OCI-LY7 (cell line): ENCODE data around the gene CYFIP2. TPM values are rescaled to one million over a fixed set of nuclear protein-coding genes. Genes with fewer than 3 reads are reported as not detected.

Experiments
- BruUV-seq: library from RNA; stranded (reverse); fragments of 400-500 nt; replicated peaks from 2 replicates; lab custom pipeline; 2021; lab: Mats Ljungman, UMichigan
- CTCF ChIA-PET: fragments of 300-600 bp; sonication (Branson Sonifier 250); formaldehyde crosslinking; loops from one replicate; lab custom pipeline; 2022; ENCODE audit warnings: antibody characterized with exemption; ENCODE audit not compliant: unreplicated experiment; lab: Charles Lee
- POLR2A ChIA-PET: fragments of 300-600 bp; sonication (Branson Sonifier 250); formaldehyde crosslinking; loops from one replicate; lab custom pipeline; 2022; ENCODE audit warnings: antibody characterized with exemption; lab: Charles Lee
- DNase-seq: peaks from one replicate; pipeline ENCODE4 v3.0.0-alpha.2; 2015; ENCODE audit warnings: low spot score
- H2AFZ ChIP-seq: fragments of 200-600 bp; sonication (generic), shearing (Covaris generic); 2 replicates; pipeline ENCODE4 v1.6.1; 2014; ENCODE audit warnings: mild to moderate bottlenecking, antibody characterized with exemption, low read length, moderate library complexity
- H3K27ac ChIP-seq: fragments of 200-600 bp; sonication (generic); 2 replicates; pipeline ENCODE4 v1.5.1; 2014; ENCODE audit warnings: mixed run types, low read depth, mild to moderate bottlenecking, moderate library complexity, low read length, inconsistent platforms; ENCODE audit not compliant: poor library complexity, severe bottlenecking
- H3K36me3 ChIP-seq: fragments of 200-600 bp; sonication (generic); 2 replicates; pipeline ENCODE4 v1.6.1; 2014; ENCODE audit warnings: mild to moderate bottlenecking, antibody characterized with exemption, low read length, moderate library complexity, mixed read lengths; ENCODE audit not compliant: insufficient read depth
- H3K4me1 ChIP-seq: fragments of 200-600 bp; sonication (generic); 2 replicates; pipeline ENCODE4 v1.5.1; 2014; ENCODE audit warnings: mild to moderate bottlenecking, low read length; ENCODE audit not compliant: insufficient read depth, poor library complexity, severe bottlenecking
- H3K4me2 ChIP-seq: fragments of 200-600 bp; sonication (generic); 2 replicates; pipeline ENCODE4 v1.6.1; 2014; ENCODE audit warnings: mild to moderate bottlenecking, low read length
- H3K4me3 ChIP-seq: fragments of 200-600 bp; sonication (generic); 2 replicates; pipeline ENCODE4 v1.5.1; 2014; ENCODE audit warnings: mild to moderate bottlenecking, low read depth, low read length; ENCODE audit not compliant: poor library complexity, severe bottlenecking
- H3K79me2 ChIP-seq: fragments of 200-600 bp; sonication (generic); 2 replicates; pipeline ENCODE4 v1.6.1; 2016; ENCODE audit warnings: low read depth, mild to moderate bottlenecking, low read length, moderate library complexity, mixed read lengths; ENCODE audit not compliant: insufficient read depth
- H3K9me2 ChIP-seq: fragments of 200-600 bp; sonication (generic); 2 replicates; pipeline ENCODE4 v1.6.1; 2016; ENCODE audit warnings: mild to moderate bottlenecking, low read length, mixed read lengths; ENCODE audit not compliant: insufficient read depth
- H3K9me3 ChIP-seq: fragments of 200-600 bp; sonication (generic); 2 replicates; pipeline ENCODE4 v1.6.1; 2014; ENCODE audit warnings: mild to moderate bottlenecking, mixed run types, low read length, mixed read lengths
- H4K20me1 ChIP-seq: fragments of 200-600 bp; sonication (generic); 2 replicates; pipeline ENCODE4 v1.6.1; 2014; ENCODE audit warnings: mild to moderate bottlenecking, antibody characterized with exemption, low read length, moderate library complexity, mixed read lengths; ENCODE audit not compliant: insufficient read depth
- CTCF ChIP-seq: fragments of 200-600 bp; sonication (generic); conservative IDR thresholded peaks from 2 replicates; pipeline ENCODE4 v1.5.1; 2014; ENCODE audit warnings: mild to moderate bottlenecking, antibody characterized with exemption, low read length, moderate library complexity, mixed read lengths
- EZH2phosphoT487 ChIP-seq: fragments of 200-600 bp; sonication (generic); IDR thresholded peaks from 2 replicates; pipeline ENCODE4 v1.6.1; 2018; ENCODE audit warnings: low read depth, borderline replicate concordance, mild to moderate bottlenecking, mixed run types, antibody characterized with exemption, low read length, moderate library complexity, mixed read lengths
- intact Hi-C: fragments of 100-400 bp; cut with micrococcal nuclease; formaldehyde crosslinking; loops from one replicate; pipeline ENCODE4 v1.10.0; 2022; ENCODE audit not compliant: unreplicated experiment
- total RNA-seq, 2 experiments: library from RNA; depleted of rRNA in 1 of 2; stranded (reverse); fragments of >200 nt in 1 of 2; shearing (Covaris generic) in 1 of 2; gene quantifications; 2 replicates each; pipeline ENCODE4 v1.2.3, GENCODE V29; 2014 to 2022

CYFIP2 gene
- total RNA-seq, 2 experiments from 2014 or later: 258 to 419 TPM

- ChIA-PET CTCF (no interaction called here), POLR2A (interaction anchor here (0.6 kb wide), 1 partner anchor 486 kb away, joined by 5 read pairs; no protein-coding TSS in a partner anchor)
- Histone ChIP-seq H3K27ac (no peak overlapping the region), H3K36me3 (no peaks in the 10 kb centered on the region), H3K4me3 (no peak overlapping the region), H3K9me2 (no peaks in the 10 kb centered on the region), H3K79me2 (no peaks in the 10 kb centered on the region), H3K4me1 (no peaks in the 10 kb centered on the region), H3K4me2 (no peak overlapping the region), H4K20me1 (no peaks in the 10 kb centered on the region), H3K9me3 (no peaks in the 10 kb centered on the region), H2AFZ (no peak overlapping the region)
- intact Hi-C loops: no loop called here
- DNase-seq: no peak
- TF ChIP-seq CTCF (no peak), EZH2phosphoT487 (no peak)
- no TSS peak for BruUV-seq
These were observed 177.2 kb downstream of the CYFIP2 start for GRCh38 chr5:157443041-157443549.

- BruUV-seq: no TSS peak
- POLR2A ChIA-PET: interaction anchor here (0.6 kb wide), 1 partner anchor 297 kb away, joined by 5 read pairs; no protein-coding TSS in a partner anchor
- H4K20me1 ChIP-seq: no peaks in the 10 kb centered on the region
- CTCF ChIA-PET: no interaction called here
- H3K9me2 ChIP-seq: no peaks in the 10 kb centered on the region
- DNase-seq: no peak
- H3K79me2 ChIP-seq: no peaks in the 10 kb centered on the region
- H3K4me1 ChIP-seq: no peaks in the 10 kb centered on the region
- H3K4me3 ChIP-seq: no peak overlapping the region
- H3K9me3 ChIP-seq: no peaks in the 10 kb centered on the region
- no peak overlapping the region for H3K27ac ChIP-seq
- no peak overlapping the region for H3K4me2 ChIP-seq
- H2AFZ ChIP-seq: no peak overlapping the region
- no peaks in the 10 kb centered on the region for H3K36me3 ChIP-seq
- intact Hi-C loops: no loop called here
- TF ChIP-seq CTCF (no peak), EZH2phosphoT487 (no peak)
These were observed 178.3 kb downstream of the CYFIP2 start for GRCh38 chr5:157444224-157444623.

Other genes with a start within 250 kb of the CYFIP2 start
- gene HAVCR1, start 207.0 kb upstream of the CYFIP2 start, total RNA-seq (2014; rRNA removed; shearing (Covaris generic)): 0.13 TPM in 1 of 2 replicates, not detected in the other
- not detected in 2 replicates for gene HAVCR1, start 207.0 kb upstream of the CYFIP2 start, total RNA-seq (2022)
- gene HAVCR2, start 157.1 kb upstream of the CYFIP2 start, total RNA-seq (2014; rRNA removed; shearing (Covaris generic)): 4.2 and 7.4 TPM in 2 replicates
- gene HAVCR2, start 157.1 kb upstream of the CYFIP2 start, total RNA-seq (2022): 3.7 and 4.4 TPM in 2 replicates
- gene MED7, start 123.3 kb upstream of the CYFIP2 start, total RNA-seq (2014; rRNA removed; shearing (Covaris generic)): 19.0 and 23.3 TPM in 2 replicates
- gene MED7, start 123.3 kb upstream of the CYFIP2 start, total RNA-seq (2022): 18.9 and 19.6 TPM in 2 replicates
- gene GARIN3, start 99.9 kb upstream of the CYFIP2 start, total RNA-seq (2014; rRNA removed; shearing (Covaris generic)): not detected in 2 replicates
- gene GARIN3, start 99.9 kb upstream of the CYFIP2 start, total RNA-seq (2022): not detected in 2 replicates
- gene ITK, start 85.3 kb upstream of the CYFIP2 start, total RNA-seq (2014; rRNA removed; shearing (Covaris generic)): 0.05 TPM in 1 of 2 replicates, not detected in the other
- not detected in 2 replicates for gene ITK, start 85.3 kb upstream of the CYFIP2 start, total RNA-seq (2022)
- not detected in 2 replicates for gene NIPAL4, start 194.1 kb downstream of the CYFIP2 start, total RNA-seq (2014; rRNA removed; shearing (Covaris generic))
- gene NIPAL4, start 194.1 kb downstream of the CYFIP2 start, total RNA-seq (2022): not detected in 2 replicates